DMS 273 (cell line): ENCODE results near the gene LDLRAD4.
A peak's percentile ranks its signal among the peaks of the same experiment; 100 is the strongest.

ENCODE experiments used
- DNase-seq: peaks from one replicate; lab custom pipeline; 2025; ENCODE audit not compliant: unreplicated experiment; lab: John Stamatoyannopoulos, UW

The LDLRAD4 gene

GRCh38 chr18:13540477-13541182 is 322.1 kb downstream of the LDLRAD4 start:
- DNase-seq: no peak

- no peak for DNase-seq
These were observed 323.3 kb downstream of the LDLRAD4 start for GRCh38 chr18:13541621-13542519.

- no peak for DNase-seq
These were observed 323.9 kb downstream of the LDLRAD4 start for GRCh38 chr18:13542520-13542847.

GRCh38 chr18:13543144-13543543 is 324.6 kb downstream of the LDLRAD4 start:
- no peak for DNase-seq

GRCh38 chr18:13543811-13544732 is 325.5 kb downstream of the LDLRAD4 start:
- no peak for DNase-seq

GRCh38 chr18:13544953-13545352 is 326.4 kb downstream of the LDLRAD4 start:
- DNase-seq: no peak

GRCh38 chr18:13545514-13545913 is 327.0 kb downstream of the LDLRAD4 start:
- DNase-seq: no peak

GRCh38 chr18:13545955-13546354 is 327.4 kb downstream of the LDLRAD4 start:
- no peak for DNase-seq

GRCh38 chr18:13546638-13547037 is 328.1 kb downstream of the LDLRAD4 start:
- no peak for DNase-seq

- DNase-seq: no peak
These were observed 328.8 kb downstream of the LDLRAD4 start for GRCh38 chr18:13547347-13547746.

- peak; percentile 13 for DNase-seq
These were observed 329.7 kb downstream of the LDLRAD4 start for GRCh38 chr18:13548106-13548819.

- no peak for DNase-seq
These were observed 330.7 kb downstream of the LDLRAD4 start for GRCh38 chr18:13548966-13549879.

- peak; percentile 23 for DNase-seq
These were observed 331.3 kb downstream of the LDLRAD4 start for GRCh38 chr18:13549880-13550232.

GRCh38 chr18:13550418-13551304 is 332.1 kb downstream of the LDLRAD4 start:
- DNase-seq: no peak

GRCh38 chr18:13551305-13551603 is 332.7 kb downstream of the LDLRAD4 start:
- DNase-seq: no peak

GRCh38 chr18:13551841-13552733 is 333.5 kb downstream of the LDLRAD4 start:
- DNase-seq: no peak

- no peak for DNase-seq
These were observed 334.9 kb downstream of the LDLRAD4 start for GRCh38 chr18:13553449-13553848.

- no peak for DNase-seq
These were observed 336.6 kb downstream of the LDLRAD4 start for GRCh38 chr18:13555192-13555591.
